ENCODE results near the gene EDAR.

EDAR gene

GRCh38 chr2:109013051-109013450 lies 24.0 kb upstream of the EDAR start:
- no peak for DNase-seq
- TF ChIP-seq, protein P1, sequence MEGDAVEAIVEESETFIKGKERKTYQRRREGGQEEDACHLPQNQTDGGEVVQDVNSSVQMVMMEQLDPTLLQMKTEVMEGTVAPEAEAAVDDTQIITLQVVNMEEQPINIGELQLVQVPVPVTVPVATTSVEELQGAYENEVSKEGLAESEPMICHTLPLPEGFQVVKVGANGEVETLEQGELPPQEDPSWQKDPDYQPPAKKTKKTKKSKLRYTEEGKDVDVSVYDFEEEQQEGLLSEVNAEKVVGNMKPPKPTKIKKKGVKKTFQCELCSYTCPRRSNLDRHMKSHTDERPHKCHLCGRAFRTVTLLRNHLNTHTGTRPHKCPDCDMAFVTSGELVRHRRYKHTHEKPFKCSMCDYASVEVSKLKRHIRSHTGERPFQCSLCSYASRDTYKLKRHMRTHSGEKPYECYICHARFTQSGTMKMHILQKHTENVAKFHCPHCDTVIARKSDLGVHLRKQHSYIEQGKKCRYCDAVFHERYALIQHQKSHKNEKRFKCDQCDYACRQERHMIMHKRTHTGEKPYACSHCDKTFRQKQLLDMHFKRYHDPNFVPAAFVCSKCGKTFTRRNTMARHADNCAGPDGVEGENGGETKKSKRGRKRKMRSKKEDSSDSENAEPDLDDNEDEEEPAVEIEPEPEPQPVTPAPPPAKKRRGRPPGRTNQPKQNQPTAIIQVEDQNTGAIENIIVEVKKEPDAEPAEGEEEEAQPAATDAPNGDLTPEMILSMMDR (IDR thresholded peaks at IDR 0.05): no peak
- Mint-ChIP-seq H3K9me3 (no peaks in the 10 kb centered on the region), H3K27me3 (ENCODE audit: low read depth, poor library complexity) (peaks cover 3% of the 10 kb centered on the region), H3K36me3 (ENCODE audit: low read depth) (no peaks in the 10 kb centered on the region), H3K4me1 (peaks cover 37% of the 10 kb centered on the region), H3K27ac (no peak overlapping the region), H3K4me3 (no peak overlapping the region)

DNA sequence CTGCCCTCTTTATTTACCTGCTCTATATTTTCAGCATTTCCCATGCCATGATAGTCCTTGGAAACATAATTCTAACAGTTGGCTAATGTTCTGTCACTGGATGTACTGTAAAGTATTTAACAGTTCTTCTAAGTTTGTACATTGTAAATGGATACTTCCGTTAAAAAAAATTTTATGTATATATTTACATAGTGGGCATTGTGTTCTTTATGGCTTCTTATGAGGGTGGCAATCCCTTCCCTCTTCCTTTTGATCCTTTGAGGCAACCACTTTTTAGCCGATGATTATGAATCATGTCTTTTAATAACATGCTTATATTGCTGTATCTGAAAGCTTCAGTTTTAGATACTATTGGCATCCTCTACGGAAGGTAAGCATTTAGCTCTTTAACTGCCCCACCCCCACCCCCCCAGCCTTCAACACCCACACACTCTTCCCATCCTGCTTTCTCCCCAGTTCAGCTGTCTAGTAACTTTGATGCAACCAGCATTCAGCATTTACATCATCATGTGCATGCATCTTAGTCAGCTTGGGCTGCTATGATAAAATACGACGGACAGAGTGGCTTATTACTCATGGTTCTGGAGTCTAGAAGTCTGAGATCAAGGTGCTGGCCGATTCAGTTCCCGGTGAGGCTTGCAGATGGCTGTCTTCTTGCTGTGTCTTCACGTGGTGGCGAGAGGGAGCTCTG lies 21.0 kb upstream of the EDAR start:
- no peak for DNase-seq
- TF ChIP-seq, protein P1 (IDR thresholded peaks at IDR 0.05): no peak
- Mint-ChIP-seq H3K4me3 (no peak overlapping the region), H3K27me3 (ENCODE audit: low read depth, poor library complexity) (peaks cover 9% of the 10 kb centered on the region), H3K9me3 (no peaks in the 10 kb centered on the region), H3K36me3 (ENCODE audit: low read depth) (no peaks in the 10 kb centered on the region), H3K4me1 (peaks cover 42% of the 10 kb centered on the region), H3K27ac (no peak overlapping the region)

- no peak overlapping the region for H3K4me3 Mint-ChIP-seq
- no peaks in the 10 kb centered on the region for H3K36me3 Mint-ChIP-seq (ENCODE audit: low read depth)
- H3K9me3 Mint-ChIP-seq: no peaks in the 10 kb centered on the region
- no peak for DNase-seq
- H3K4me1 Mint-ChIP-seq: peaks cover 54% of the 10 kb centered on the region
- H3K27ac Mint-ChIP-seq: no peak overlapping the region
- TF ChIP-seq, protein P1 (IDR thresholded peaks at IDR 0.05): no peak
- H3K27me3 Mint-ChIP-seq (ENCODE audit: low read depth, poor library complexity): peaks cover 9% of the 10 kb centered on the region
Observed at GRCh38 chr2:109006971-109007370, 18.0 kb upstream of the EDAR start.

DNA sequence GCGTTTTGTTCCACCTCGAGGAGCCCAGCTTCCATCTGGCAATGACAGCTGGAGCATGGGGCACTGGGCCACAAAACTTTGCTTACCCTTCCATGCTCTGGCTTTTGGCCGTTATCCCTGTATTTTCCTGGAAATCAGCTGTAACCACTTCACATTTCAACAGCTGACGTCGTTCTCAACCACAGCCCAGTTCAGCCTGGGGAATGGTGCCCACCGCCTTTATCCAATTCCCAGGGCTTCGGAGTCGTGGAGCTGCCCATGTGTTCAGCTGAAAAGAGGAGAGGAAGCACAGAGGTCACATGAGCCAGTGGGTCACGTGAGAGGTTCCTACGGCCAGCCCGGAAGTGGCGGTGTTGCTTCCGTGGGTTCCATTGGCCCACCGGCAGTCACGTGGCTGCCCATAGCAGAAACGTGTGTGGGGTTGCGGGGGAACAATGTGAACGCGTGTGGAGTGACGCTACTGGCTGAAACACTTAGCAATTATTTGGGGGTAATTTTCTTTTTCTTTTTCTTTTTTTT lies 16.7 kb upstream of the EDAR start:
- TF ChIP-seq, protein P1 (IDR thresholded peaks at IDR 0.05): no peak
- no peak overlapping the region for H3K4me3 Mint-ChIP-seq
- peaks cover 9% of the 10 kb centered on the region for H3K27me3 Mint-ChIP-seq (ENCODE audit: low read depth, poor library complexity)
- no peak overlapping the region for H3K27ac Mint-ChIP-seq
- DNase-seq: no peak
- H3K36me3 Mint-ChIP-seq (ENCODE audit: low read depth): no peaks in the 10 kb centered on the region
- H3K9me3 Mint-ChIP-seq: no peaks in the 10 kb centered on the region
- H3K4me1 Mint-ChIP-seq: peaks cover 59% of the 10 kb centered on the region

- TF ChIP-seq, protein P1 (IDR thresholded peaks at IDR 0.05): no peak
- no peak for DNase-seq
- H3K36me3 Mint-ChIP-seq (ENCODE audit: low read depth): no peaks in the 10 kb centered on the region
- peak overlapping the region; percentile 81 for H3K27ac Mint-ChIP-seq
- H3K4me1 Mint-ChIP-seq: peaks cover 74% of the 10 kb centered on the region
- H3K9me3 Mint-ChIP-seq: no peaks in the 10 kb centered on the region
- H3K27me3 Mint-ChIP-seq (ENCODE audit: low read depth, poor library complexity): peaks cover 2% of the 10 kb centered on the region
- H3K4me3 Mint-ChIP-seq: no peak overlapping the region
Observed at GRCh38 chr2:109001201-109001600, 12.2 kb upstream of the EDAR start.

GRCh38 chr2:109000738-109001137 lies 11.7 kb upstream of the EDAR start:
- no peaks in the 10 kb centered on the region for H3K36me3 Mint-ChIP-seq (ENCODE audit: low read depth)
- DNase-seq: no peak
- H3K27me3 Mint-ChIP-seq (ENCODE audit: low read depth, poor library complexity): no peaks in the 10 kb centered on the region
- H3K27ac Mint-ChIP-seq: peak overlapping the region; percentile 81
- H3K4me3 Mint-ChIP-seq: no peak overlapping the region
- peaks cover 72% of the 10 kb centered on the region for H3K4me1 Mint-ChIP-seq
- TF ChIP-seq, protein P1 (IDR thresholded peaks at IDR 0.05): no peak
- H3K9me3 Mint-ChIP-seq: peaks cover 3% of the 10 kb centered on the region
